Tibial nerve (tissue), 4 donors: Measurements from ENCODE around the gene FRAS1.

ENCODE experiments used
- EP300 ChIP-seq, 2 donors: sonication (generic); formaldehyde crosslinking; IDR thresholded peaks; one replicate each; pipeline ENCODE4 v1.6.1; 2017; ENCODE audit warnings: antibody characterized with exemption in 2 of 2, mild to moderate bottlenecking in 1 of 2
- TF ChIP-seq, protein P1 (sequence below), 5 experiments: fragments of 200-600 bp in 3 of 5; fragments of 450-650 bp in 2 of 5; sonication (generic) in 3 of 5; IDR thresholded peaks; one replicate each; pipeline ENCODE4 v1.5.1; 2016 to 2019; ENCODE audit warnings: antibody characterized with exemption in 5 of 5, mild to moderate bottlenecking in 3 of 5, moderate library complexity in 2 of 5

GRCh38 chr4:78532046-78532445 lies 474.9 kb downstream of the FRAS1 start:
- TF ChIP-seq, protein P1, sequence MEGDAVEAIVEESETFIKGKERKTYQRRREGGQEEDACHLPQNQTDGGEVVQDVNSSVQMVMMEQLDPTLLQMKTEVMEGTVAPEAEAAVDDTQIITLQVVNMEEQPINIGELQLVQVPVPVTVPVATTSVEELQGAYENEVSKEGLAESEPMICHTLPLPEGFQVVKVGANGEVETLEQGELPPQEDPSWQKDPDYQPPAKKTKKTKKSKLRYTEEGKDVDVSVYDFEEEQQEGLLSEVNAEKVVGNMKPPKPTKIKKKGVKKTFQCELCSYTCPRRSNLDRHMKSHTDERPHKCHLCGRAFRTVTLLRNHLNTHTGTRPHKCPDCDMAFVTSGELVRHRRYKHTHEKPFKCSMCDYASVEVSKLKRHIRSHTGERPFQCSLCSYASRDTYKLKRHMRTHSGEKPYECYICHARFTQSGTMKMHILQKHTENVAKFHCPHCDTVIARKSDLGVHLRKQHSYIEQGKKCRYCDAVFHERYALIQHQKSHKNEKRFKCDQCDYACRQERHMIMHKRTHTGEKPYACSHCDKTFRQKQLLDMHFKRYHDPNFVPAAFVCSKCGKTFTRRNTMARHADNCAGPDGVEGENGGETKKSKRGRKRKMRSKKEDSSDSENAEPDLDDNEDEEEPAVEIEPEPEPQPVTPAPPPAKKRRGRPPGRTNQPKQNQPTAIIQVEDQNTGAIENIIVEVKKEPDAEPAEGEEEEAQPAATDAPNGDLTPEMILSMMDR (IDR thresholded peaks at IDR 0.05) = no peak
- no peak for TF ChIP-seq EP300 (IDR thresholded peaks at IDR 0.05)
